OCI-LY3 (cell line): ENCODE data around the gene FAM117A.

ENCODE experiments used
- EZH2phosphoT487 ChIP-seq: fragments of 200-600 bp; shearing (Covaris generic); IDR thresholded peaks from 2 replicates; pipeline ENCODE4 v1.6.1; 2018; ENCODE audit warnings: antibody characterized with exemption, mixed run types, low read depth
- TF ChIP-seq, protein P1 (sequence below): fragments of 200-600, 300-600 bp; sonication (generic); IDR thresholded peaks from 2 replicates; pipeline ENCODE4 v1.5.1; 2014; ENCODE audit warnings: antibody characterized with exemption, low read length, low read depth

- TF ChIP-seq, protein P1, sequence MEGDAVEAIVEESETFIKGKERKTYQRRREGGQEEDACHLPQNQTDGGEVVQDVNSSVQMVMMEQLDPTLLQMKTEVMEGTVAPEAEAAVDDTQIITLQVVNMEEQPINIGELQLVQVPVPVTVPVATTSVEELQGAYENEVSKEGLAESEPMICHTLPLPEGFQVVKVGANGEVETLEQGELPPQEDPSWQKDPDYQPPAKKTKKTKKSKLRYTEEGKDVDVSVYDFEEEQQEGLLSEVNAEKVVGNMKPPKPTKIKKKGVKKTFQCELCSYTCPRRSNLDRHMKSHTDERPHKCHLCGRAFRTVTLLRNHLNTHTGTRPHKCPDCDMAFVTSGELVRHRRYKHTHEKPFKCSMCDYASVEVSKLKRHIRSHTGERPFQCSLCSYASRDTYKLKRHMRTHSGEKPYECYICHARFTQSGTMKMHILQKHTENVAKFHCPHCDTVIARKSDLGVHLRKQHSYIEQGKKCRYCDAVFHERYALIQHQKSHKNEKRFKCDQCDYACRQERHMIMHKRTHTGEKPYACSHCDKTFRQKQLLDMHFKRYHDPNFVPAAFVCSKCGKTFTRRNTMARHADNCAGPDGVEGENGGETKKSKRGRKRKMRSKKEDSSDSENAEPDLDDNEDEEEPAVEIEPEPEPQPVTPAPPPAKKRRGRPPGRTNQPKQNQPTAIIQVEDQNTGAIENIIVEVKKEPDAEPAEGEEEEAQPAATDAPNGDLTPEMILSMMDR: no peak
- no peak for TF ChIP-seq EZH2phosphoT487
These were observed 24.7 kb upstream of the FAM117A start, which contains the start of gene KAT7 for GRCh38 chr17:49788478-49789242.
